OCI-M2 (cell line): ENCODE measurements around the gene AIM2.

Experiments
- DNase-seq: peaks from one replicate; lab custom pipeline; 2025; ENCODE audit not compliant: unreplicated experiment; lab: John Stamatoyannopoulos, UW

Gene AIM2

GRCh38 chr1:159015440-159015909, 61.1 kb downstream of the AIM2 start:
- no peak for DNase-seq

GRCh38 chr1:159014851-159015250, 61.7 kb downstream of the AIM2 start:
- no peak for DNase-seq

- no peak for DNase-seq
Measured at GRCh38 chr1:159014003-159014571, 62.5 kb downstream of the AIM2 start.

- DNase-seq = no peak
Measured at GRCh38 chr1:159012495-159012894, 64.1 kb downstream of the AIM2 start.
